Keratinocyte (primary cell): Measurements from ENCODE around the gene DCAF15. TPM values are rescaled to one million over a fixed set of nuclear protein-coding genes. Genes with fewer than 3 reads are reported as not detected.
"Not testable (repeated sequence)": the region's sequence is repeated elsewhere in the genome, so short reads cannot be mapped to it uniquely, and the experiment has no call there.

Source experiments
- DNase-seq: peaks from one replicate; pipeline ENCODE4 v3.0.0-alpha.2; 2011; ENCODE audit warnings: low read depth, missing footprints, low spot score
- FAIRE-seq: peaks from 2 replicates; lab custom pipeline; 2011; peaks lifted over from hg19 to GRCh38; lab: Jason Lieb, UNC
- H2AFZ ChIP-seq: 2 replicates; pipeline ENCODE4 v1.6.0; 2012; ENCODE audit warnings: low read length, control low read depth, inconsistent platforms; ENCODE audit not compliant: control insufficient read depth
- H3K27ac ChIP-seq: 2 replicates; pipeline ENCODE4 v1.5.1; 2011; ENCODE audit warnings: low read length; ENCODE audit not compliant: control insufficient read depth, insufficient read depth
- H3K27me3 ChIP-seq: 3 replicates; pipeline ENCODE4 v1.6.0; 2011; ENCODE audit warnings: low read length; ENCODE audit not compliant: control insufficient read depth, insufficient read depth; ENCODE audit errors: extremely low read depth
- H3K36me3 ChIP-seq, 2 experiments: 2 replicates in 1 of 2; 3 replicates in 1 of 2; pipeline ENCODE4 v1.5.1; 2011; ENCODE audit warnings: low read length in 2 of 2, mild to moderate bottlenecking in 1 of 2; ENCODE audit not compliant: control insufficient read depth in 2 of 2, insufficient read depth in 2 of 2; ENCODE audit errors: extremely low read depth in 1 of 2
- H3K4me1 ChIP-seq: 3 replicates; pipeline ENCODE4 v1.5.1; 2011; ENCODE audit warnings: low read length; ENCODE audit not compliant: control insufficient read depth, insufficient read depth; ENCODE audit errors: extremely low read depth
- H3K4me2 ChIP-seq: 3 replicates; pipeline ENCODE4 v1.6.0; 2011; ENCODE audit warnings: low read depth, low read length; ENCODE audit not compliant: control insufficient read depth, insufficient read depth; ENCODE audit errors: extremely low read depth
- H3K4me3 ChIP-seq, 3 experiments: fragments of 200-600 bp in 1 of 3; sonication (generic) in 1 of 3; 2 replicates in 2 of 3; 3 replicates in 1 of 3; pipeline ENCODE4 v1.5.1; 2011 to 2016; ENCODE audit warnings: low read length in 3 of 3, mild to moderate bottlenecking in 3 of 3, control low read depth in 2 of 3, inconsistent platforms in 1 of 3, low read depth in 1 of 3, mixed read lengths in 1 of 3, mixed run types in 1 of 3, moderate library complexity in 1 of 3; ENCODE audit not compliant: control insufficient read depth in 2 of 3, insufficient read depth in 2 of 3; ENCODE audit errors: extremely low read depth in 1 of 3
- H3K79me2 ChIP-seq: 2 replicates; pipeline ENCODE4 v1.6.0; 2012; ENCODE audit warnings: low read length; ENCODE audit not compliant: control insufficient read depth, insufficient read depth
- H3K9ac ChIP-seq: 3 replicates; pipeline ENCODE4 v1.6.0; 2011; ENCODE audit warnings: low read length; ENCODE audit not compliant: control insufficient read depth, insufficient read depth; ENCODE audit errors: extremely low read depth
- H3K9me1 ChIP-seq: 3 replicates; pipeline ENCODE4 v1.6.0; 2011; ENCODE audit warnings: low read length; ENCODE audit not compliant: control insufficient read depth, insufficient read depth; ENCODE audit errors: extremely low read depth
- H3K9me3 ChIP-seq: 2 replicates; pipeline ENCODE4 v1.5.1; 2012; ENCODE audit warnings: low read depth, low read length; ENCODE audit not compliant: control insufficient read depth
- H4K20me1 ChIP-seq: 3 replicates; pipeline ENCODE4 v1.6.0; 2011; ENCODE audit warnings: low read length; ENCODE audit not compliant: control insufficient read depth, insufficient read depth; ENCODE audit errors: extremely low read depth
- CTCF ChIP-seq, 3 experiments: IDR thresholded peaks in 1 of 3; conservative IDR thresholded peaks in 1 of 3; optimal IDR thresholded peaks in 1 of 3; 2 replicates in 2 of 3; 3 replicates in 1 of 3; pipeline versions ENCODE3 to v1.5.1; 2011; ENCODE audit warnings: low read length in 3 of 3, mild to moderate bottlenecking in 3 of 3, moderate library complexity in 2 of 3, control low read depth in 1 of 3, inconsistent platforms in 1 of 3; ENCODE audit not compliant: insufficient read depth in 2 of 3; ENCODE audit errors: extremely low read depth in 1 of 3
- EZH2 ChIP-seq: IDR thresholded peaks from one replicate; pipeline ENCODE4 v1.6.1; 2012; ENCODE audit warnings: inconsistent platforms, mild to moderate bottlenecking, low read length, moderate library complexity
- dilution Hi-C: fragments of 300-500 bp; cut with MboI; formaldehyde crosslinking; loops from one replicate; pipeline ENCODE4 v1.7.0; 2020; ENCODE audit warnings: low sequenced_read_pairs; ENCODE audit not compliant: extremely low pct_ligation_motif_present
- polyA plus RNA-seq, 5 experiments: library from polyadenylated mRNA; depleted of rRNA in 3 of 5; stranded (reverse) in 3 of 5; stranded (forward) in 1 of 5; unstranded in 1 of 5; fragments of >200 nt; gene quantifications; 1 replicate in 1 of 5; 2 replicates in 3 of 5; 3 replicates in 1 of 5; pipeline versions ENCODE4 v1.2.1 to v1.2.3, GENCODE V29; 2011 to 2012; ENCODE audit warnings: missing spikeins in 2 of 5, low read depth in 1 of 5, low replicate concordance in 1 of 5

DCAF15 gene
- polyA plus RNA-seq, 1 donor (not counting 4 experiments of a cell fraction or from before 2014, with no cell fraction given), result 15.1 TPM

DNA sequence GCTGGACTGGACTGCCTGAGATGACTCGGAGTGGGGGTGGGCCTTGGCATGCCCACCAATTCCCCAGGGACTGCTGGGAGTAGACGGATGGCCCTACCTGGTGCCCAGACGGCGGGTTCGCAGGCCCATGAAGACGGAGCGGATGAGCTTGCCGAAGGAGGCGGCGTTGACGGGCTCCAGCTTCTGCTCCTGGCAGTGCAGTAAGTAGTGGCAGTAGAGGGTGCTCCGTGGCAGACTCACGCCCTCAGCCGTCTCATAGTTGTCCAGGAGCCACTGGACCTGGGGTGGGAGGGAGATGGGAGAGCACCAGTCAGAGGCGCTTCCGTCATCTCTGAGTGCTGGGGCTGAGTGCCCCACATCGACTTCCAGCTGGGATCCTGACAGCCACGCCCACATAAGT is 17.6 kb downstream of the DCAF15 start:
- H3K4me1 ChIP-seq, result peaks cover 3% of the 10 kb centered on the region
- H3K36me3 ChIP-seq, result peaks cover 10 to 12% of the 10 kb centered on the region in 2 experiments
- dilution Hi-C loops, result no loop called here
- no peaks in the 10 kb centered on the region for H4K20me1 ChIP-seq
- H2AFZ ChIP-seq, result no peak overlapping the region
- H3K9me1 ChIP-seq, result no peaks in the 10 kb centered on the region
- no peak overlapping the region for H3K4me2 ChIP-seq
- TF ChIP-seq EZH2 (no peak), CTCF (optimal IDR thresholded peaks at IDR 0.05 in 1 of 3, IDR thresholded peaks at IDR 0.05 in 1 of 3, conservative IDR thresholded peaks at IDR 0.05 in 1 of 3; ENCODE audit: extremely low read depth in 1 of 3, insufficient read depth in 2 of 3, low read length in 3 of 3) (no peak)
- H3K79me2 ChIP-seq, result no peaks in the 10 kb centered on the region
- no peak for FAIRE-seq
- no peak overlapping the region for H3K4me3 ChIP-seq
- H3K27ac ChIP-seq, result no peak overlapping the region
- DNase-seq, result no peak
- H3K9me3 ChIP-seq, result no peaks in the 10 kb centered on the region
- no peak overlapping the region for H3K9ac ChIP-seq
- no peaks in the 10 kb centered on the region for H3K27me3 ChIP-seq

DNA sequence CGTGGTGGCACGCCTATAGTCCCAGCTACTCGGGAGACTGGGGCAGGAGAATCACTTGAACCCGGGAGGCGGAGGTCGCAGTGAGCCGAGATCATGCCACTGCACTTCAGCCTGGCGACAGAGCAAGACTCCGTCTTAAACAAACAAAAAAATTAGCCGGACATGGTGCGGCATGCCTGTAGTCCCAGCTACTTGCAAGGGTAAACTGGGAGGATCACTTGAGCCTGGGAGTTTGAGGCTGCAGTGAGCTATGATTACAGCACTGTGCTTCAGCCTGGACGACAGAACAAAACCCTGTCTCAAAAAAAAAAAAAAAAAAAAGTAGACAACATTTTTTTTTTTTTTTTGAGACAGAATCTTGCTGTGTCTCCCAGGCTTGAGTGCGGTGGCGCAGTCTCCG is 19.6 kb downstream of the DCAF15 start:
- H3K9me1 ChIP-seq, H3K9ac ChIP-seq, FAIRE-seq, H3K4me1 ChIP-seq, H2AFZ ChIP-seq, H3K27ac ChIP-seq, H3K79me2 ChIP-seq, H4K20me1 ChIP-seq, H3K27me3 ChIP-seq, H3K4me2 ChIP-seq, DNase-seq, H3K4me3 ChIP-seq, H3K9me3 ChIP-seq, dilution Hi-C loops: not testable (repeated sequence)
- peaks cover 8 to 12% of the 10 kb centered on the region in 2 experiments for H3K36me3 ChIP-seq
